ENCODE results near the gene MACROD1. TPM values are rescaled to one million over a fixed set of nuclear protein-coding genes. Genes with fewer than 3 reads are reported as not detected.

The MACROD1 gene
- total and polyA plus RNA-seq, 8 donors, result 13.5 to 25.1 (median 20.3) TPM

GRCh38 chr11:64152841-64153691 is 12.8 kb downstream of the MACROD1 start:
- Histone ChIP-seq H3K36me3 (peaks cover 0 to 4% of the 10 kb centered on the region in 2 donors), H3K4me1 (peaks cover 0 to 5% of the 10 kb centered on the region in 2 donors), H3K4me3 (no peak overlapping the region), H3K27ac (no peak overlapping the region), H3K9me3 (no peaks in the 10 kb centered on the region), H3K27me3 (no peaks in the 10 kb centered on the region)
- ATAC-seq (peak; percentile 95), DNase-seq (peak in 3 of 4 donors; percentile 67 to 96 (median 69))
- intact Hi-C loops (cut with DNase I), result loop anchor here in 1 of 2 donors (10.0 kb wide), 1 partner anchor 318 kb away; the partner anchor contains the start of gene MARK2
- peak; percentile 100 for TF ChIP-seq CTCF (IDR thresholded peaks at IDR 0.05)

GRCh38 chr11:64151337-64151736 is 14.6 kb downstream of the MACROD1 start:
- intact Hi-C loops (cut with DNase I), result loop anchor here in 1 of 2 donors (10.0 kb wide), 1 partner anchor 317 kb away; the partner anchor contains the start of gene MARK2
- no peak for TF ChIP-seq CTCF (IDR thresholded peaks at IDR 0.05)

GRCh38 chr11:64150481-64151239 is 15.3 kb downstream of the MACROD1 start:
- H3K4me3 ChIP-seq, result no peak overlapping the region
- H3K27me3 ChIP-seq, result no peaks in the 10 kb centered on the region
- no peak for TF ChIP-seq CTCF (IDR thresholded peaks at IDR 0.05)
- no peak for DNase-seq
- no peak overlapping the region for H3K27ac ChIP-seq
- H3K9me3 ChIP-seq, result no peaks in the 10 kb centered on the region
- peaks cover 0 to 4% of the 10 kb centered on the region in 2 donors for H3K36me3 ChIP-seq
- intact Hi-C loops (cut with DNase I), result loop anchor here in 1 of 2 donors (10.0 kb wide), 1 partner anchor 316 kb away; the partner anchor contains the start of gene MARK2
- ATAC-seq, result no peak
- peaks cover 0 to 5% of the 10 kb centered on the region in 2 donors for H3K4me1 ChIP-seq

More at GRCh38 chr11:64151337-64151736, 14.6 kb downstream of the MACROD1 start:
- Histone ChIP-seq H3K27ac (no peak overlapping the region), H3K27me3 (no peaks in the 10 kb centered on the region), H3K9me3 (no peaks in the 10 kb centered on the region), H3K4me1 (peaks cover 0 to 5% of the 10 kb centered on the region in 2 donors), H3K4me3 (no peak overlapping the region), H3K36me3 (peaks cover 0 to 4% of the 10 kb centered on the region in 2 donors)
- ATAC-seq (no peak), DNase-seq (no peak)

GRCh38 chr11:64150051-64150450 is 15.9 kb downstream of the MACROD1 start:
- peaks cover 0 to 4% of the 10 kb centered on the region in 2 donors for H3K36me3 ChIP-seq
- H3K27me3 ChIP-seq, result no peaks in the 10 kb centered on the region
- intact Hi-C loops (cut with DNase I), result loop anchor here in 1 of 2 donors (10.0 kb wide), 1 partner anchor 315 kb away; the partner anchor contains the start of gene MARK2
- H3K27ac ChIP-seq, result no peak overlapping the region
- peaks cover 0 to 5% of the 10 kb centered on the region in 2 donors for H3K4me1 ChIP-seq
- TF ChIP-seq CTCF (IDR thresholded peaks at IDR 0.05), result no peak
- ATAC-seq (no peak), DNase-seq (no peak)
- H3K9me3 ChIP-seq, result no peaks in the 10 kb centered on the region
- H3K4me3 ChIP-seq, result no peak overlapping the region
